ENCODE measurements around the gene TRIM54. TPM values are rescaled to one million over a fixed set of nuclear protein-coding genes. Genes with fewer than 3 reads are reported as not detected.
A peak's percentile ranks its signal among the peaks of the same experiment; 100 is the strongest.

Gene TRIM54
- total and polyA plus RNA-seq, 2 donors (not counting 3 experiments of a cell fraction or from before 2014, with no cell fraction given), result 0.51 to 1.7 TPM

DNA sequence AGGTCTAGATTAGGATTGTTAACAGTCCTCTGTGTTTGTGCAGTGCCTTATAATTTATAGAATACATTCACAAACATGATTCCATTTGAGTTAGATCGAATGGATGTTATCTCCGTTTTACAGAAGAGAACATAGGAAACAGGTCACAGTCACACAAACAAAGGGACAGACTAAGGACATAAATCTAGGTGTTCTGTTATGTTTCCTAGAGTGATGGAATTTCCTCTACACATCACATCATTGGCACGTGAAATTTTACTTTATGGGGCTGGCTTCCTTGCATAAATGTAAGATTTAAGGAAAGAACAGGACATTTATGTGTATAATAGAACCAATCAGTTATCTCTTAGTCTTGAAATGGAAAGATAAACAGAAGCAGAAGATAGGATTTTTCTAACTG lies 6.4 kb downstream of the TRIM54 start:
- TF ChIP-seq MYC (IDR thresholded peaks at IDR 0.05; ENCODE audit: low read depth, low read length), result no peak
- TF ChIP-seq FOS (IDR thresholded peaks at IDR 0.05; ENCODE audit: borderline replicate concordance, insufficient read depth, low read length), result peak; percentile 48
- TF ChIP-seq JUN (IDR thresholded peaks at IDR 0.05; ENCODE audit: borderline replicate concordance, insufficient read depth, insufficient read length, low read depth), result peak; percentile 90
- no peak for TF ChIP-seq CTCF (IDR thresholded peaks at IDR 0.05; ENCODE audit: extremely low read depth in 1 of 2, insufficient read depth in 1 of 2, low read depth in 1 of 2, low read length in 2 of 2)
- peak; percentile 60 for TF ChIP-seq POLR2A (IDR thresholded peaks at IDR 0.05; ENCODE audit: low read depth, low read length)
- TF ChIP-seq POLR2AphosphoS5 (IDR thresholded peaks at IDR 0.05; ENCODE audit: insufficient read depth, low read depth, low read length), result peak; percentile 46
- TF ChIP-seq GATA2 (IDR thresholded peaks at IDR 0.05; ENCODE audit: insufficient read depth, insufficient read length, low read depth, low read length), result peak; percentile 73
- no peak for TF ChIP-seq EZH2 (IDR thresholded peaks at IDR 0.05; ENCODE audit: borderline replicate concordance, low read depth, low read length, severe bottlenecking)
- TF ChIP-seq MAX (IDR thresholded peaks at IDR 0.05; ENCODE audit: insufficient read depth, insufficient read length), result no peak
- Histone ChIP-seq H3K79me2 (ENCODE audit: control insufficient read depth, insufficient read depth, low read length) (no peaks in the 10 kb centered on the region), H3K27ac (ENCODE audit: insufficient read depth, low read depth, low read length) (peak overlapping the region; percentile 97), H4K20me1 (replicated peaks; ENCODE audit: control insufficient read depth, extremely low read depth, insufficient read depth, low read length) (no peaks in the 10 kb centered on the region), H3K4me3 (replicated peaks in 1 of 3; ENCODE audit: insufficient read depth in 1 of 3, low read depth in 1 of 3, low read length in 3 of 3) (no peak overlapping the region), H3K9me1 (replicated peaks; ENCODE audit: control insufficient read depth, extremely low read depth, insufficient read depth, low read length) (no peaks in the 10 kb centered on the region), H3K9me3 (replicated peaks; ENCODE audit: control insufficient read depth, insufficient read depth, low read length) (no peaks in the 10 kb centered on the region), H3K4me2 (ENCODE audit: insufficient read depth, low read length) (peak overlapping the region; percentile 60), H3K4me1 (ENCODE audit: control insufficient read depth, extremely low read depth, insufficient read depth, low read length) (peaks cover 37% of the 10 kb centered on the region), H3K9ac (replicated peaks; ENCODE audit: extremely low read depth, insufficient read depth, low read length) (peak overlapping the region; percentile 71), H2AFZ (ENCODE audit: low read depth, low read length) (peak overlapping the region; percentile 25), H3K36me3 (ENCODE audit: control insufficient read depth in 2 of 2, extremely low read depth in 1 of 2, insufficient read depth in 2 of 2, low read length in 2 of 2) (no peaks in the 10 kb centered on the region), H3K27me3 (ENCODE audit: control insufficient read depth in 2 of 2, insufficient read depth in 2 of 2, low read length in 2 of 2) (no peaks in the 10 kb centered on the region)
- no TSS peak for BruUV-seq (replicated peaks)
- CTCF ChIA-PET, result interaction anchor here (1.0 to 7.2 kb wide), 5 partner anchors 7 to 43 kb away, joined by 3 to 107 read pairs (median 8); partner anchors contain the start of gene TRIM54
- POLR2A ChIA-PET, result no interaction called here
- DNase-seq (ENCODE audit: low read depth, low spot score) (peak; percentile 94), FAIRE-seq (peak; percentile 91)
- dilution Hi-C loops (cut with MboI; ENCODE audit: extremely low pct_ligation_motif_present, low sequenced_read_pairs) (no loop called here), intact Hi-C loops (cut with micrococcal nuclease) (loop anchor here (1.0 to 10.0 kb wide), 4 partner anchors 8 to 324 kb away; partner anchors contain the start of genes ATRAID and SLC5A6)
